IPS-18c (cell line): ENCODE results near the gene TBC1D3B.
"Not testable (repeated sequence)": the region's sequence is repeated elsewhere in the genome, so short reads cannot be mapped to it uniquely, and the experiment has no call there.

Experiments
- H3K4me3 ChIP-seq: 2 replicates; pipeline ENCODE4 v1.7.0; 2013; ENCODE audit warnings: low read depth, mild to moderate bottlenecking, low read length, moderate library complexity; ENCODE audit not compliant: insufficient read depth
- H3K9me3 ChIP-seq: one replicate; pipeline ENCODE4 v1.6.1; 2013; ENCODE audit warnings: mild to moderate bottlenecking, low read length, moderate library complexity; ENCODE audit not compliant: control insufficient read depth, insufficient read depth

The TBC1D3B gene

GRCh38 chr17:36176536-36176935 is at the start of gene TBC1D3B:
Gene TBC1D3B (minus strand): TSS chr17:36176636. CDS start chr17:36175050, 1,586 bp downstream.
- H3K9me3 ChIP-seq, H3K4me3 ChIP-seq: not testable (repeated sequence)

GRCh38 chr17:36222967-36223366 is 46.5 kb upstream of the TBC1D3B start:
- not testable (repeated sequence) for H3K9me3 ChIP-seq, H3K4me3 ChIP-seq

GRCh38 chr17:36221581-36222100 is 45.2 kb upstream of the TBC1D3B start:
- H3K9me3 ChIP-seq, H3K4me3 ChIP-seq: not testable (repeated sequence)

GRCh38 chr17:36220737-36221580 is 44.5 kb upstream of the TBC1D3B start:
- H3K9me3 ChIP-seq, H3K4me3 ChIP-seq: not testable (repeated sequence)

GRCh38 chr17:36219556-36219955 is 43.1 kb upstream of the TBC1D3B start:
- not testable (repeated sequence) for H3K4me3 ChIP-seq, H3K9me3 ChIP-seq

- not testable (repeated sequence) for H3K9me3 ChIP-seq, H3K4me3 ChIP-seq
Measured at GRCh38 chr17:36215406-36216308, 39.2 kb upstream of the TBC1D3B start.

- no peak overlapping the region for H3K4me3 ChIP-seq
- H3K9me3 ChIP-seq: peaks cover 4% of the 10 kb centered on the region
Measured at GRCh38 chr17:36214918-36215317, 38.5 kb upstream of the TBC1D3B start.

GRCh38 chr17:36213695-36214094 is 37.3 kb upstream of the TBC1D3B start:
- Histone ChIP-seq H3K9me3 (peaks cover 4% of the 10 kb centered on the region), H3K4me3 (no peak overlapping the region)

GRCh38 chr17:36212966-36213365 is 36.5 kb upstream of the TBC1D3B start:
- H3K4me3 ChIP-seq: no peak overlapping the region

GRCh38 chr17:36212272-36212605 is 35.8 kb upstream of the TBC1D3B start:
- no peak overlapping the region for H3K4me3 ChIP-seq
- peaks cover 2% of the 10 kb centered on the region for H3K9me3 ChIP-seq

More at GRCh38 chr17:36212966-36213365, 36.5 kb upstream of the TBC1D3B start:
- H3K9me3 ChIP-seq: peaks cover 2% of the 10 kb centered on the region

GRCh38 chr17:36211484-36212271 is 35.2 kb upstream of the TBC1D3B start:
- not testable (repeated sequence) for H3K9me3 ChIP-seq, H3K4me3 ChIP-seq

- not testable (repeated sequence) for H3K9me3 ChIP-seq, H3K4me3 ChIP-seq
Measured at GRCh38 chr17:36210439-36211211, 34.2 kb upstream of the TBC1D3B start, which contains the start of gene CCL4L2. Gene CCL4L2 (plus strand): TSS chr17:36211063.

- Histone ChIP-seq H3K4me3 (no peak overlapping the region), H3K9me3 (peaks cover 2% of the 10 kb centered on the region)
Measured at GRCh38 chr17:36209575-36209974, 33.1 kb upstream of the TBC1D3B start.

GRCh38 chr17:36207383-36207782 is 30.9 kb upstream of the TBC1D3B start:
- H3K9me3 ChIP-seq, H3K4me3 ChIP-seq: not testable (repeated sequence)

GRCh38 chr17:36206486-36206821 is 30.0 kb upstream of the TBC1D3B start:
- H3K9me3 ChIP-seq, H3K4me3 ChIP-seq: not testable (repeated sequence)

- Histone ChIP-seq H3K9me3 (peaks cover 2% of the 10 kb centered on the region), H3K4me3 (no peak overlapping the region)
Measured at GRCh38 chr17:36205637-36206485, 29.4 kb upstream of the TBC1D3B start.
